NK-92 (cell line): ENCODE results near the gene TMEM40.
"Not testable (repeated sequence)": the region's sequence is repeated elsewhere in the genome, so short reads cannot be mapped to it uniquely, and the experiment has no call there.

Experiments used
- DNase-seq: peaks from one replicate; lab custom pipeline; 2025; ENCODE audit not compliant: unreplicated experiment; lab: John Stamatoyannopoulos, UW

The TMEM40 gene

GRCh38 chr3:12777171-12777570 lies 18.1 kb upstream of the TMEM40 start:
- DNase-seq: no peak

GRCh38 chr3:12775970-12776369 lies 16.9 kb upstream of the TMEM40 start:
- DNase-seq: not testable (repeated sequence)

- DNase-seq: no peak
Observed at GRCh38 chr3:12775226-12775625, 16.2 kb upstream of the TMEM40 start.

GRCh38 chr3:12774619-12775018 lies 15.6 kb upstream of the TMEM40 start:
- no peak for DNase-seq

- DNase-seq: no peak
Observed at GRCh38 chr3:12773710-12774086, 14.6 kb upstream of the TMEM40 start.

GRCh38 chr3:12773030-12773709 lies 14.1 kb upstream of the TMEM40 start:
- no peak for DNase-seq

GRCh38 chr3:12772462-12772861 lies 13.4 kb upstream of the TMEM40 start:
- no peak for DNase-seq

GRCh38 chr3:12771236-12771635 lies 12.2 kb upstream of the TMEM40 start:
- DNase-seq: no peak

GRCh38 chr3:12769761-12770160 lies 10.7 kb upstream of the TMEM40 start:
- DNase-seq: no peak

- DNase-seq: no peak
Observed at GRCh38 chr3:12768579-12769527, 9.8 kb upstream of the TMEM40 start.

- DNase-seq: no peak
Observed at GRCh38 chr3:12766541-12766940, 7.5 kb upstream of the TMEM40 start.

GRCh38 chr3:12764171-12764776 lies 5.2 kb upstream of the TMEM40 start:
- no peak for DNase-seq

- DNase-seq: no peak
Observed at GRCh38 chr3:12759693-12760565, 870 bp upstream of the TMEM40 start.

- no peak for DNase-seq
Observed at GRCh38 chr3:12758025-12758781, 856 bp downstream of the TMEM40 start.

- no peak for DNase-seq
Observed at GRCh38 chr3:12756635-12757034, 2.4 kb downstream of the TMEM40 start.

GRCh38 chr3:12756175-12756574 lies 2.9 kb downstream of the TMEM40 start:
- no peak for DNase-seq

GRCh38 chr3:12755754-12756153 lies 3.3 kb downstream of the TMEM40 start:
- DNase-seq: no peak

- DNase-seq: no peak
Observed at GRCh38 chr3:12754313-12754712, 4.7 kb downstream of the TMEM40 start.

- DNase-seq: no peak
Observed at GRCh38 chr3:12753275-12754028, 5.6 kb downstream of the TMEM40 start.
